GM18511 (cell line): Measurements from ENCODE around the gene FOXE3.

Source experiments
- ATAC-seq: cut with Tn5 transposase; IDR thresholded peaks from one replicate; pipeline ENCODE4 v1.9.1; 2021; ENCODE audit warnings: mild to moderate bottlenecking, moderate library complexity; ENCODE audit not compliant: unreplicated experiment

The FOXE3 gene

GRCh38 chr1:47415728-47416318 lies at the start of gene FOXE3:
Gene FOXE3 (plus strand): TSS chr1:47416285. CDS start chr1:47416316, 31 bp downstream.
- ATAC-seq: no peak

GRCh38 chr1:47367651-47368050 lies 48.4 kb upstream of the FOXE3 start:
- no peak for ATAC-seq

GRCh38 chr1:47371016-47371517 lies 45.0 kb upstream of the FOXE3 start:
- ATAC-seq: no peak

- ATAC-seq: no peak
These were observed 41.6 kb upstream of the FOXE3 start for GRCh38 chr1:47374501-47374900.

- no peak for ATAC-seq
These were observed 37.9 kb upstream of the FOXE3 start for GRCh38 chr1:47378147-47378546.

GRCh38 chr1:47380699-47381098 lies 35.4 kb upstream of the FOXE3 start:
- ATAC-seq: no peak

GRCh38 chr1:47382399-47382983 lies 33.6 kb upstream of the FOXE3 start:
- ATAC-seq: no peak

GRCh38 chr1:47384083-47384482 lies 32.0 kb upstream of the FOXE3 start:
- ATAC-seq: no peak

GRCh38 chr1:47385020-47385419 lies 31.1 kb upstream of the FOXE3 start:
- ATAC-seq: no peak

GRCh38 chr1:47386268-47386667 lies 29.8 kb upstream of the FOXE3 start:
- no peak for ATAC-seq

GRCh38 chr1:47388030-47388890 lies 27.8 kb upstream of the FOXE3 start:
- ATAC-seq: no peak

GRCh38 chr1:47388891-47389238 lies 27.2 kb upstream of the FOXE3 start:
- peak; percentile 82 for ATAC-seq

GRCh38 chr1:47389731-47390130 lies 26.4 kb upstream of the FOXE3 start:
- no peak for ATAC-seq

- no peak for ATAC-seq
These were observed 25.2 kb upstream of the FOXE3 start for GRCh38 chr1:47390843-47391242.

GRCh38 chr1:47393141-47393540 lies 22.9 kb upstream of the FOXE3 start:
- no peak for ATAC-seq

- ATAC-seq: no peak
These were observed 20.7 kb upstream of the FOXE3 start for GRCh38 chr1:47395433-47395832.

GRCh38 chr1:47396671-47397196 lies 19.4 kb upstream of the FOXE3 start:
- ATAC-seq: no peak

GRCh38 chr1:47399138-47399845 lies 16.8 kb upstream of the FOXE3 start:
- no peak for ATAC-seq

- ATAC-seq: no peak
These were observed 16.3 kb upstream of the FOXE3 start for GRCh38 chr1:47399846-47400155.

- no peak for ATAC-seq
These were observed 14.3 kb upstream of the FOXE3 start for GRCh38 chr1:47401761-47402160.

GRCh38 chr1:47402591-47402990 lies 13.5 kb upstream of the FOXE3 start:
- ATAC-seq: no peak
